T-cell (primary cell): ENCODE measurements around the gene FAM117B. TPM values are rescaled to one million over a fixed set of nuclear protein-coding genes. Genes with fewer than 3 reads are reported as not detected.

Experiments used
- ATAC-seq, 4 experiments: fragments of 200-7000 bp in 3 of 4; fragments of 150-1000 bp in 1 of 4; cut with Tn5 transposase; replicated peaks in 1 of 4; 1 replicate in 3 of 4; 2 replicates in 1 of 4; pipeline ENCODE4 v1.10.0; 2021; ENCODE audit warnings: moderate library complexity in 3 of 4, mild to moderate bottlenecking in 2 of 4, moderate number of reproducible peaks in 1 of 4
- CTCF ChIA-PET, 2 donors: fragments of 300-600 bp; sonication (Branson Sonifier 250); formaldehyde crosslinking; loops; one replicate each; lab custom pipeline; 2022; ENCODE audit warnings: antibody characterized with exemption in 2 of 2; lab: Charles Lee
- POLR2A ChIA-PET, 2 donors: fragments of 300-600 bp; sonication (Branson Sonifier 250); formaldehyde crosslinking; loops; one replicate each; lab custom pipeline; 2022; ENCODE audit warnings: antibody characterized with exemption in 2 of 2; lab: Charles Lee
- DNase-seq, 35 experiments: peaks; one replicate each; pipeline versions ENCODE4 v3.0.0 to v3.0.0-alpha.2; 2013 to 2023
- H3K27ac ChIP-seq: one replicate; pipeline ENCODE4 v1.5.1; 2013; ENCODE audit warnings: low read length
- H3K27me3 ChIP-seq, 2 experiments: replicated peaks in 1 of 2; 1 replicate in 1 of 2; 2 replicates in 1 of 2; pipeline versions ENCODE4 v1.6.1 to v1.7.0; 2013; ENCODE audit warnings: low read length in 1 of 2, mixed read lengths in 1 of 2; ENCODE audit not compliant: control insufficient read depth in 2 of 2, insufficient read depth in 2 of 2; ENCODE audit errors: extremely low read depth in 1 of 2
- H3K36me3 ChIP-seq, 2 donors: 1 replicate in 1 of 2; 2 replicates in 1 of 2; pipeline versions ENCODE4 v1.6.1 to v1.7.0; 2013; ENCODE audit warnings: low read length in 1 of 2; ENCODE audit not compliant: control insufficient read depth in 2 of 2, insufficient read depth in 1 of 2; ENCODE audit errors: extremely low read depth in 1 of 2
- H3K4me1 ChIP-seq, 2 experiments: 1 replicate in 1 of 2; 2 replicates in 1 of 2; pipeline versions ENCODE4 v1.6.1 to v1.7.0; 2013; ENCODE audit warnings: low read length in 2 of 2, mixed read lengths in 1 of 2; ENCODE audit not compliant: insufficient read depth in 2 of 2, control insufficient read depth in 1 of 2; ENCODE audit errors: extremely low read depth in 1 of 2
- H3K4me3 ChIP-seq, 2 donors: 1 replicate in 1 of 2; 2 replicates in 1 of 2; pipeline versions ENCODE4 v1.5.1 to v1.7.0; 2013; ENCODE audit warnings: mild to moderate bottlenecking in 2 of 2, low read length in 1 of 2, moderate library complexity in 1 of 2; ENCODE audit not compliant: control insufficient read depth in 1 of 2; ENCODE audit errors: extremely low read depth in 1 of 2
- H3K9me3 ChIP-seq: 2 replicates; pipeline ENCODE4 v1.7.0; 2013
- H3K27ac Mint-ChIP-seq, 2 donors: one replicate each; pipeline ENCODE4 v1.8.0; 2020 to 2021; ENCODE audit warnings: mild to moderate bottlenecking in 2 of 2, mixed read lengths in 2 of 2
- H3K27me3 Mint-ChIP-seq, 2 donors: one replicate each; pipeline ENCODE4 v1.8.0; 2021 to 2022; ENCODE audit warnings: mixed read lengths in 2 of 2
- H3K36me3 Mint-ChIP-seq: one replicate; pipeline ENCODE4 v1.8.0; 2021; ENCODE audit warnings: mixed read lengths
- H3K4me1 Mint-ChIP-seq, 3 donors: one replicate each; pipeline ENCODE4 v1.8.0; 2020 to 2022; ENCODE audit warnings: mixed read lengths in 3 of 3, mild to moderate bottlenecking in 1 of 3
- H3K4me3 Mint-ChIP-seq, 3 donors: one replicate each; pipeline ENCODE4 v1.8.0; 2020 to 2022; ENCODE audit warnings: mild to moderate bottlenecking in 3 of 3, mixed read lengths in 3 of 3, moderate library complexity in 3 of 3
- H3K9me3 Mint-ChIP-seq, 3 donors: one replicate each; pipeline ENCODE4 v1.8.0; 2020 to 2022; ENCODE audit warnings: mixed read lengths in 3 of 3
- WGBS: methylation state at CpG from one replicate; pipeline ENCODE4 v1.1.5; 2013; ENCODE audit warnings: missing lambda C conversion rate; ENCODE audit not compliant: insufficient coverage; 5-methylcytosine and 5-hydroxymethylcytosine counted together
- total RNA-seq, 35 experiments: library from RNA in 6 of 35; stranded (reverse) in 6 of 35; fragments of 120-200 nt in 1 of 35; gene quantifications; one replicate each; pipeline versions ENCODE4 v1.2.1 to v1.2.4 and lab custom pipeline; 2013 to 2026

FAM117B gene
- total RNA-seq, 5 donors from 2014 or later (not counting 1 experiment from before 2014, with no cell fraction given): 23.6 to 44.0 (median 28.4) TPM

GRCh38 chr2:202599911-202600310 is 34.9 kb upstream of the FAM117B start:
- Mint-ChIP-seq H3K36me3 (no peaks in the 10 kb centered on the region), H3K4me1 (peaks cover 0 to 4% (median 4%) of the 10 kb centered on the region in 3 donors), H3K27me3 (no peaks in the 10 kb centered on the region), H3K4me3 (no peak overlapping the region), H3K27ac (no peak overlapping the region), H3K9me3 (no peaks in the 10 kb centered on the region)
- Histone ChIP-seq H3K27me3 (no peaks in the 10 kb centered on the region), H3K4me3 (no peak overlapping the region), H3K9me3 (no peaks in the 10 kb centered on the region), H3K36me3 (no peaks in the 10 kb centered on the region), H3K27ac (no peak overlapping the region), H3K4me1 (no peaks in the 10 kb centered on the region)
- ChIA-PET POLR2A (no interaction called here), CTCF (no interaction called here)
- DNase-seq (no peak), ATAC-seq (no peak)
- no CpG with 5 or more reads among the region's 4 CpGs for WGBS

GRCh38 chr2:202604699-202605098 is 30.1 kb upstream of the FAM117B start:
- H3K4me1 ChIP-seq: no peaks in the 10 kb centered on the region
- Mint-ChIP-seq H3K4me1 (peaks cover 0 to 7% (median 4%) of the 10 kb centered on the region in 3 donors), H3K27ac (no peak overlapping the region), H3K27me3 (no peaks in the 10 kb centered on the region), H3K4me3 (no peak overlapping the region), H3K36me3 (no peaks in the 10 kb centered on the region), H3K9me3 (no peaks in the 10 kb centered on the region)
- POLR2A ChIA-PET: no interaction called here
- H3K4me3 ChIP-seq: no peak overlapping the region
- H3K9me3 ChIP-seq: no peaks in the 10 kb centered on the region
- CTCF ChIA-PET: no interaction called here
- no peak for ATAC-seq
- H3K36me3 ChIP-seq: no peaks in the 10 kb centered on the region
- WGBS: no CpG with 5 or more reads among the region's 4 CpGs
- no peak for DNase-seq
- no peaks in the 10 kb centered on the region for H3K27me3 ChIP-seq
- H3K27ac ChIP-seq: no peak overlapping the region

- H3K4me1 Mint-ChIP-seq: peaks cover 0 to 11% (median 4%) of the 10 kb centered on the region in 3 donors
- POLR2A ChIA-PET: no interaction called here
- H3K36me3 Mint-ChIP-seq: no peaks in the 10 kb centered on the region
Observed at GRCh38 chr2:202605174-202605573, 29.6 kb upstream of the FAM117B start.

GRCh38 chr2:202608142-202608852 is 26.5 kb upstream of the FAM117B start:
- H3K27me3 ChIP-seq: no peaks in the 10 kb centered on the region
- WGBS: 60% methylated on average over 1 of the region's 2 CpGs
- Mint-ChIP-seq H3K4me1 (peaks cover 0 to 7% (median 0%) of the 10 kb centered on the region in 3 donors), H3K4me3 (no peak overlapping the region), H3K27me3 (peaks cover 0 to 2% of the 10 kb centered on the region in 2 donors), H3K27ac (no peak overlapping the region), H3K9me3 (no peaks in the 10 kb centered on the region), H3K36me3 (no peaks in the 10 kb centered on the region)
- CTCF ChIA-PET: no interaction called here
- DNase-seq (no peak), ATAC-seq (no peak)
- H3K36me3 ChIP-seq: no peaks in the 10 kb centered on the region
- H3K27ac ChIP-seq: no peak overlapping the region
- no peaks in the 10 kb centered on the region for H3K4me1 ChIP-seq
- POLR2A ChIA-PET: no interaction called here
- H3K4me3 ChIP-seq: no peak overlapping the region
- no peaks in the 10 kb centered on the region for H3K9me3 ChIP-seq

More at GRCh38 chr2:202605174-202605573, 29.6 kb upstream of the FAM117B start:
- CTCF ChIA-PET: no interaction called here
- Histone ChIP-seq H3K4me3 (no peak overlapping the region), H3K36me3 (no peaks in the 10 kb centered on the region), H3K9me3 (no peaks in the 10 kb centered on the region), H3K4me1 (no peaks in the 10 kb centered on the region), H3K27ac (no peak overlapping the region), H3K27me3 (no peaks in the 10 kb centered on the region)
- ATAC-seq: no peak
- no peak overlapping the region for H3K4me3 Mint-ChIP-seq
- H3K27me3 Mint-ChIP-seq: no peaks in the 10 kb centered on the region
- no peak for DNase-seq
- no peaks in the 10 kb centered on the region for H3K9me3 Mint-ChIP-seq
- WGBS: no CpG with 5 or more reads among the region's 1 CpG
- no peak overlapping the region for H3K27ac Mint-ChIP-seq

GRCh38 chr2:202609381-202610145 is 25.2 kb upstream of the FAM117B start:
- CTCF ChIA-PET: interaction anchor here in 1 of 2 donors (0.7 kb wide), 1 partner anchor 743 kb away, joined by 3 read pairs; no protein-coding TSS in a partner anchor

GRCh38 chr2:202610380-202610779 is 24.4 kb upstream of the FAM117B start:
- Mint-ChIP-seq H3K4me1 (peaks cover 0 to 7% (median 0%) of the 10 kb centered on the region in 3 donors), H3K36me3 (no peaks in the 10 kb centered on the region), H3K4me3 (no peak overlapping the region), H3K9me3 (no peaks in the 10 kb centered on the region), H3K27me3 (peaks cover 0 to 2% of the 10 kb centered on the region in 2 donors), H3K27ac (no peak overlapping the region)
- Histone ChIP-seq H3K4me1 (no peaks in the 10 kb centered on the region), H3K27ac (no peak overlapping the region), H3K4me3 (no peak overlapping the region), H3K36me3 (no peaks in the 10 kb centered on the region), H3K27me3 (no peaks in the 10 kb centered on the region), H3K9me3 (no peaks in the 10 kb centered on the region)
- WGBS: 100% methylated on average over 2 of the region's 5 CpGs
- no peak for DNase-seq
- CTCF ChIA-PET: no interaction called here
- POLR2A ChIA-PET: no interaction called here
- ATAC-seq: no peak

More at GRCh38 chr2:202609381-202610145, 25.2 kb upstream of the FAM117B start:
- Histone ChIP-seq H3K4me1 (no peaks in the 10 kb centered on the region), H3K27ac (no peak overlapping the region), H3K27me3 (no peaks in the 10 kb centered on the region), H3K9me3 (no peaks in the 10 kb centered on the region), H3K4me3 (no peak overlapping the region), H3K36me3 (no peaks in the 10 kb centered on the region)
- Mint-ChIP-seq H3K36me3 (no peaks in the 10 kb centered on the region), H3K9me3 (no peaks in the 10 kb centered on the region), H3K4me1 (peaks cover 0 to 7% (median 0%) of the 10 kb centered on the region in 3 donors), H3K27ac (no peak overlapping the region), H3K4me3 (no peak overlapping the region), H3K27me3 (peaks cover 0 to 2% of the 10 kb centered on the region in 2 donors)
- ATAC-seq (no peak), DNase-seq (no peak)
- WGBS: 0% methylated on average over 1 of the region's 3 CpGs
- POLR2A ChIA-PET: no interaction called here
